ENCODE data around the gene KYNU.

KYNU gene

DNA sequence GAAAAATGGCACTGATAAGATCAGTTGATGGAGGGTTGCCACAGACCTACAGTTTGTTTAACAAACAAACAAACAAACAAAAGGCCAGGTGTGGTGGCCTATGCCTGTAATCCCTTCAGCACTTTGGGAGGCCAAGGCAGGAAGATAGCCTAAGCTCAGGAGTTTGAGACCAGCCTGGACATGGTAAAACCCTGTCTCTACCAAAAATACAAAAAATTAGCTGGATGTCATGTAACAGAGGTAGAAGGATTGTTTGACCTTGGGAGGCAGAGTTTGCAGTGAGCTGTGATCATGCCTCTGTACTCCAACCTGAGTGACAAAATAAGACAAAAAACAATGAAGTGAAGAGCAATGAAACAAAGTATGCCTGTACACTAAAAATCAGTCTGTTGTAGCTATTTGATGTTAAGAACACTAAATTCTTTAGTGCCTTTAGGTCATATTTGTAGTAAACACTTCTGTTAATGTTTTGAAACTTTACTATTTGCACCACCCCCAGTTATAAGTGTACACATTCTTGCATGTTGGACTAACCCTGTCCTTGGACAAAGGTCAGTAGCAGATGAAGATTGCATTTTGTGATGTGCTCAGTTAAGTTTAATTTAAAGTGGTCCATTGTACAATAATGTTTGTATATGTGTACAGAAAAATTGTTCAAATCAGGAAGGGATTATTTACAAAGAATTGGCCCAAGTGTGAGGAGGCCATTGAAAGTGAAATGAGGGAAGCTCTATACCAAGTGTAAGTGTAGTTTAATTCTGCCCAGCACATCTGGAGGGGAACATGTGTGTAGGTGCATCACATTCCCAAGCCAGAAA is 73.9 kb downstream of the KYNU start:
- DNase-seq (ENCODE audit: extremely low read depth, low read depth) = no peak
- TF ChIP-seq, protein P1, sequence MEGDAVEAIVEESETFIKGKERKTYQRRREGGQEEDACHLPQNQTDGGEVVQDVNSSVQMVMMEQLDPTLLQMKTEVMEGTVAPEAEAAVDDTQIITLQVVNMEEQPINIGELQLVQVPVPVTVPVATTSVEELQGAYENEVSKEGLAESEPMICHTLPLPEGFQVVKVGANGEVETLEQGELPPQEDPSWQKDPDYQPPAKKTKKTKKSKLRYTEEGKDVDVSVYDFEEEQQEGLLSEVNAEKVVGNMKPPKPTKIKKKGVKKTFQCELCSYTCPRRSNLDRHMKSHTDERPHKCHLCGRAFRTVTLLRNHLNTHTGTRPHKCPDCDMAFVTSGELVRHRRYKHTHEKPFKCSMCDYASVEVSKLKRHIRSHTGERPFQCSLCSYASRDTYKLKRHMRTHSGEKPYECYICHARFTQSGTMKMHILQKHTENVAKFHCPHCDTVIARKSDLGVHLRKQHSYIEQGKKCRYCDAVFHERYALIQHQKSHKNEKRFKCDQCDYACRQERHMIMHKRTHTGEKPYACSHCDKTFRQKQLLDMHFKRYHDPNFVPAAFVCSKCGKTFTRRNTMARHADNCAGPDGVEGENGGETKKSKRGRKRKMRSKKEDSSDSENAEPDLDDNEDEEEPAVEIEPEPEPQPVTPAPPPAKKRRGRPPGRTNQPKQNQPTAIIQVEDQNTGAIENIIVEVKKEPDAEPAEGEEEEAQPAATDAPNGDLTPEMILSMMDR (IDR thresholded peaks at IDR 0.05; ENCODE audit: low read depth, low read length) = no peak

DNA sequence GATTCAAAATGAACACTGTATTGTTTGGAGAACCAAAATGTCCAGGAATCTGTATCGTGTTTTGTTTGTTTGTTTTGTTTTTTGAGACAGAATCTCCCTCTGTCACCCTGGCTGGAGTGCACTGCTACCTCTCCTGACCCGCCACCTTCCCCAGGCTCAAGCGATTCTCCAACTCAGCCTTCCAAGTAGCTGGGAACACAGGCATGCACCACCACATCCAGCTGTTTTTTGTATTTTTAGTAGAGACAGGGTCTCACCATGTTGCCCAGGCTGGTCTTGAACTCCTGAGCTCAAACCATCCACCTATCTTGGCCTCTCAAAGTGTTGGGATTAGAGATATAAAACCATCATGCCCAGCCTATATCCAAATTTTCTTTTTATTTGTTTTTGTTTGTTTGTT is 74.6 kb downstream of the KYNU start:
- no peak for DNase-seq (ENCODE audit: extremely low read depth, low read depth)
- TF ChIP-seq, protein P1 (IDR thresholded peaks at IDR 0.05; ENCODE audit: low read depth, low read length) = no peak

DNA sequence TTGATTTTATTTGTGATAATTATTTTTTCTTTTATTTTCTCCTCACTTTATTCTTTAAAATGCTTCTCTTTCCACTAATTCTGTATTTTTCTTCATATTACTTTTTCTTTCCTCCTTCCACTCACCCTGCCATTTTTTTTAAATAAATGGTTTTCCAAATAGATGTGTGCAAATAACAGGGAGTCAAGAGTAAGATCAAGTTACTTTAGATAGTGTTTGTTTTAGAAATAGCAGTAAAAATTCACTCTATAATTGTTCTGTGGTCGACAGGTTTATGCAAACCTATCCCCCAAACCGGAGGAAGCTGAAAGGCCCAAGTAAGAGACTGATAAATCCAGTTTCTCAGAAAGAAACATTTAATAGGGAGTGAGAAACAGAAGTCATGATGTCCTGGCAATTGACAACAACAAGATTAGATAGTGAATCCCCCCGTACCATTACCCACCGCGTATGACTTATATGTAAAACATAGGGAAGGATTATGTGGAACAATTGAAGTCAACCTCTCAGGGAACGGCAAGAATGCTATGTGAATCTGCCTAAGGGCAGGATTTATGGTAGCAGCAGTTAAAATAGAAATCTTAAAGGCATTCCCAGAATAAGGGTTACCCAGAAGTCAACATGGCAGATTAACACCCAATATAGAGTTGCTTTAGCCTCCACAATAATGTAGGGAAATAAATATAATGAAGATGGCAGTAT is 75.5 kb downstream of the KYNU start:
- DNase-seq (ENCODE audit: extremely low read depth, low read depth) = no peak
- TF ChIP-seq, protein P1 (IDR thresholded peaks at IDR 0.05; ENCODE audit: low read depth, low read length) = no peak

DNA sequence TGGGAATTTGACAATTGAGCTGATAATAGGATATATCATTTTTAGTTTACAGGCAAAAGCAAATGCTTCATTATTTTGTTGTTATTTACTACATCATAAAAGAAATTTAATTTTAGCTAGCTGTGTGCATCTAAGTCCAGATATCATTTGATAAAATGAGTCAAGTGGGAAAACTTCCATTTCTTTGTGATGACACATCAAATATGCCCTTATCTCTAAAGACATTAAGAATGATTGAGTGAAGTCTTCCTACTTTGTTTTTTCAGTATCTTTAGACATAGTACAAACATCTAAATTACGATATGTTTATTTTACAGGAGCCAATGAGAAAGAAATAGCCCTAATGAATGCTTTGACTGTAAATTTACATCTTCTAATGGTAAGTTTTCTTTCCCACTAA is 77.0 kb downstream of the KYNU start:
- TF ChIP-seq, protein P1 (IDR thresholded peaks at IDR 0.05; ENCODE audit: low read depth, low read length) = no peak
- no peak for DNase-seq (ENCODE audit: extremely low read depth, low read depth)

DNA sequence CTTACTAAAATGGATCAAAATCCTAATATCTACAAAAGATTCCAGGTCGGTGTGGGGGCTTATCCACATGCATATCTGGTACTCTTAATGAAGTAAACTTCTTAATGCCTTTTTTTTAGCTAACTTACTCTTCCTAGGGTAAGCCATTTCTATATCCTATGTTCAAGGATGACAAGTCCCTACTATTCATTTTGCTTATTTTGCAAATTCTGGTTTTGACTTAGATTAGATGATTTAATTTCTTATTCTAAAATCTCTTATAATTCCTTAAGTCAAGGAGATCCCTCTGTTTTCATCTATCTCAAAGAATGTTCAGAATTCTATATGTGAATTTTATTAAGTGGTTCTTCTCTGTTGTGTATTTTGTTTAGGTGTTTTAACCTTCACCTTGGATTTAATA is 79.7 kb downstream of the KYNU start:
- TF ChIP-seq, protein P1 (IDR thresholded peaks at IDR 0.05; ENCODE audit: low read depth, low read length) = no peak
- no peak for DNase-seq (ENCODE audit: extremely low read depth, low read depth)

DNA sequence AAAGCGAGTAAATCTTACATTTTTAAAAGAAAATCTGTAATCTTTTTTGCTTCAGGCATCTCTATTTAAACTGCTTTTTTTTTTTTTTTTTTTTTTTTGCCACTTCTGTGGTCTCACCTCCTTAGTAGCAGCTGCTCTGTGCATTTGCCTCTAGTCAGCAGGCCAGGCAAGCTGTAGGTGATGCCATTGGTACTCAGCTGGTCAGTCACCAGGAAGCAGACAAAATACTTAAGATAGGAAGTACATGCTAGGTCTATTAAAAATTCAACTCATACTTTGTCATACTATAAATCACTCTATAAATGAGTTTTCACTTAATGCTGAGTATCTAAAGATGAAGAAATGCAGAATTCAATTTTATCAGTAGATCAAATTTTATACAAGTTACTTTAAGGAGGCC is 83.7 kb downstream of the KYNU start:
- DNase-seq (ENCODE audit: extremely low read depth, low read depth) = no peak
- TF ChIP-seq, protein P1 (IDR thresholded peaks at IDR 0.05; ENCODE audit: low read depth, low read length) = no peak

DNA sequence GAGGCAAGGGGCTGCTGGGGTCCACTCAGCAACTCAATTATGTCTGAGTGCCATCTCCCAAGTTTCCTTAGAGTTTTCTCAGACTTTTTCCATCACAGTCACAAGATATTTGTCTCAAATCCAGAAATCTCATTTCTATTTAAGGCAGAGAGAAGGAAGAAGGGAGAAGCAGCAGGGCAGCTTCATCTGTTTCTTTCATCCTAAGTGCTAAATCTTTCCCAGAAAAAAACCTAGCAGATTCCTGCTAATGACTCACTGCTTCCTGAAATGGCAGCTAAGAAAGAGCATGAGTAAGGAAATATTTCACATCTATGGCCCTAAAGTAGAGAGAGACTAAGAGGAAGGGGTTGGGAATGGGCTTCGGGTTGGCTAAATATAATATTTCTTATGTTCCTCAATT is 88.0 kb downstream of the KYNU start:
- DNase-seq (ENCODE audit: extremely low read depth, low read depth) = no peak
- TF ChIP-seq, protein P1 (IDR thresholded peaks at IDR 0.05; ENCODE audit: low read depth, low read length) = no peak

Measured in AG09319 (cell line).